Duodenal mucosa (tissue), 2 donors: ENCODE data around the gene MYO18B.
"Not testable (repeated sequence)": the region's sequence is repeated elsewhere in the genome, so short reads cannot be mapped to it uniquely, and the experiment has no call there.

ENCODE experiments used
- H3K27ac ChIP-seq: one replicate; pipeline ENCODE4 v1.7.0; 2013; ENCODE audit warnings: low read depth, low read length
- H3K27me3 ChIP-seq, 2 donors: one replicate each; pipeline ENCODE4 v1.7.0; 2013; ENCODE audit warnings: low read length in 2 of 2, control low read depth in 1 of 2; ENCODE audit not compliant: insufficient read depth in 2 of 2, control insufficient read depth in 1 of 2
- H3K36me3 ChIP-seq, 2 donors: one replicate each; pipeline ENCODE4 v1.7.0; 2013; ENCODE audit warnings: low read length in 2 of 2, control low read depth in 1 of 2; ENCODE audit not compliant: insufficient read depth in 2 of 2, control insufficient read depth in 1 of 2
- H3K4me1 ChIP-seq, 2 donors: one replicate each; pipeline ENCODE4 v1.7.0; 2013; ENCODE audit warnings: low read length in 2 of 2, control low read depth in 1 of 2; ENCODE audit not compliant: insufficient read depth in 2 of 2, control insufficient read depth in 1 of 2
- H3K4me3 ChIP-seq, 2 donors: one replicate each; pipeline ENCODE4 v1.7.0; 2013; ENCODE audit warnings: low read length in 2 of 2, low read depth in 1 of 2
- H3K9ac ChIP-seq, 2 donors: one replicate each; pipeline ENCODE4 v1.7.0; 2013; ENCODE audit warnings: low read length in 2 of 2, low read depth in 1 of 2
- H3K9me3 ChIP-seq, 2 donors: one replicate each; pipeline ENCODE4 v1.7.0; 2013; ENCODE audit warnings: low read length in 2 of 2, control low read depth in 1 of 2; ENCODE audit not compliant: control insufficient read depth in 1 of 2

MYO18B gene

DNA sequence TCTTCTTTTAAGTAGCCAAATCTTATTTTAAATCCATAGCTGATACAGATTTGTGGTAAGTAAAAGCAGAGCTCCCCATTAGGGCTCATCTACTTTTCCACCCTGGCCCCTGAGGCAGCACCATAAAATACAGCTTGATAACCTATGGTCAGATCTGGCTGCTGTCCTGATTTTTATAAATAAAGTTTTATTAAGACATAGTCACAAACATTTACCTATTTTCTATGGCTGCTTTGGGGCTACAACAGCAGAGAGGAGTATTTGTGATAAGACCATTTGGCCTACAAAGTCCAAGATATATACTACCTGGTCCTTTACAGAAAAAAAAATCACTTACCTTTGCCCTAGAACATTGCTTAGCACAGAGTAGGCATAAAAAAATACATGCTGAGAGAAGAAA lies 227.3 kb downstream of the MYO18B start:
- H3K27me3 ChIP-seq = no peaks in the 10 kb centered on the region
- no peak overlapping the region for H3K27ac ChIP-seq
- H3K36me3 ChIP-seq = no peaks in the 10 kb centered on the region
- H3K9me3 ChIP-seq = no peaks in the 10 kb centered on the region
- no peak overlapping the region for H3K9ac ChIP-seq
- H3K4me3 ChIP-seq = no peak overlapping the region
- no peaks in the 10 kb centered on the region for H3K4me1 ChIP-seq

DNA sequence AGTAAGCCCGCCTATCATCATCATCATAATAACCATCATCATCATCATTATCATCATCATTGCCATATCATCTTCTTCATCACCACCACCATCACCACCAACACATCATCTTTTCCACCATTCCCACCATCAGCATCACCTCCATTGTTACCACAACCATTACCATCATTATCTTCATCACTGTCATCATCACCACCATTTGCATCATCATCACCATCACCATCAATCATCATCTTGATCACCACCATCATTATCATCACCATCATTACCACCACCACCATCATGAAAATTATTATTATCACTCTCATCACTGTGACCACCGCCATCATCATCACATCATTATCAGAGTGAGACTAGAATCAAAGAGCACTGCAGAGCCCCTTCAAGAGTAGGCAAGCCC lies 227.9 kb downstream of the MYO18B start:
- Histone ChIP-seq H3K36me3 (no peaks in the 10 kb centered on the region), H3K27me3 (no peaks in the 10 kb centered on the region), H3K4me3 (no peak overlapping the region), H3K9me3 (no peaks in the 10 kb centered on the region), H3K27ac (no peak overlapping the region), H3K4me1 (no peaks in the 10 kb centered on the region), H3K9ac (no peak overlapping the region)

DNA sequence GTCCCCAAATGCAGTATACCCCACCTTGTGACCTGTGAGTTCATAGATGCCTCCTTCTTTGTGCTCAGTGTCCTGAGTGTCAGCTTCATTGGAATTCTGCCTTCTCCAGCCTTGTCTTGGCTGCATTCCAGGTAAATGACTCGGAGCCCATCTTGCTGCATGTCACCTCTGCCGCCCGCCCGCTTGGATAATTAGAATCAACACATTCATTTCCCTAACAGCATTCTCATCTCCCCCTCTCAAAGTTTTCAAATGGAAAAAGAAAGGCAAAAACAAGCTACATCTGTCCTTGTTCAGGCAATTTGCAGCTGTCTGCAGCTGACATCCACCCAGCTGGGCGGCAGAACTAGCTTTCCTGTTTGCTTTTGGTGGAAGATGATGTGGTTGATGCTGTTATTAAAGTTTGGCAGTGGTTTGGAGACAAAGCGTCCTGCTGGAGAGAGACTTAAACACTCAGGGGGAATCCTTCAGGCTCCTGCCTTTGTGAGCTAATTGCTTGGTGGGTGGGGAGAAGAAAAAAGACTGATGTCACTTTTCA lies 228.5 kb downstream of the MYO18B start:
- Histone ChIP-seq H3K9me3 (no peaks in the 10 kb centered on the region), H3K9ac (no peak overlapping the region), H3K36me3 (no peaks in the 10 kb centered on the region), H3K4me1 (no peaks in the 10 kb centered on the region), H3K27me3 (no peaks in the 10 kb centered on the region), H3K27ac (no peak overlapping the region), H3K4me3 (no peak overlapping the region)

DNA sequence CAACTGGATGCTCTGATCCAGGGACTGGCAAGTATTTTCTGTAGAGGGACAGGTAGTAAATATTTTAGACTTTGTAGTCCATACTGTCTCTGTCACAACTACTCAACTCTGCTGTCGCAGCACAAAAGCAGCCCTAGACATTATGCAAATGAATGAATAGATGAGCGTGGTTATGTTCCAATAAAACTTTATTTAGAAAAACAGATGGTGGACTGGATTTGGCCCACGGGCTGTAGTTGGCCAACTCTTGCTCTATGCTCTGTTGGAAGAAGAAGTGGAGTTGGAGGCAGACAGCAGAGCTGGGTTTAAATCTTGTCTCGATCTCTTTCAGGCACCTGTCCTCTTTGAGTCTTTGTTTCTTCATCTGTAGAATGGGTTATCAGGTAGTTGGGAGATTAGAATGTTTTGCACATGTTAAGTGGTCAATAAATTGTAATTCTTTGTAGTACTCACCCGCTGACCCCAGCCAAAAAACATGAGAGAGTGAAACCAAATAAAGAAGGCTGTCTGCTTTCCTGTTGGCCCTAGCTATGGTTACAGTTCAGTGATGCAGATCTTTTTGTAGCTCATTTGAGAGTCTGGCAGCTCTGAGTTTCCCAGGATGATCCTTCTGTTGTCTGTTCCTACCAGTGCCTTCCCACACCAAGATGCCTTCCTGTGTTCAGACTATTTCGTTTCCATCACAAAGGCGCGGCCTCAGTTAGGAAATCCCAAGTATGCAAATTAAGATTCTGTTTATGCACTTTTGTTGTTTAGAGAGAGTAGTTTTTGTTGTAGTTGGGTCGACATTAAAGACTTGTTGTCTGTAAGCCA lies 229.2 kb downstream of the MYO18B start:
- Histone ChIP-seq H3K9ac (no peak overlapping the region), H3K27me3 (no peaks in the 10 kb centered on the region), H3K4me1 (no peaks in the 10 kb centered on the region), H3K9me3 (no peaks in the 10 kb centered on the region), H3K36me3 (no peaks in the 10 kb centered on the region), H3K27ac (no peak overlapping the region), H3K4me3 (no peak overlapping the region)

DNA sequence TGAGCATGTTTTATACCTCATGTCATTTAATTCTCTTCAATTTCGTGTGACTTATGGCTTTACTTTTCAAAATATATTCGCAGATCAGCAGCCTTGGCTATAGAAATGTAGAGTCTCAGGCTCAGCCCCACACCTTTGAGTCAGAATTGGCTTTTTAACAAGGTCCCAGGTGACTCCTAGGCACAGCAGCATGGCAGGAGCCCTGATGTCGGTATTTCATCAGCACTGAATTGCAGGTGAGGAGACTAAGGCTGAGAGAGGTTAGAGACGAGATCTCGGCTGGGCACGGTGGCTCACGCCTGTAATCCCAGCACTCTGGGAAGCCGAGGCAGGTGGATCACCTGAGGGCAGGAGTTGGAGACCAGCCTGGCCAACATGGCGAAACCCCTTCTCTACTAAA lies 230.4 kb downstream of the MYO18B start:
- no peak overlapping the region for H3K27ac ChIP-seq
- no peaks in the 10 kb centered on the region for H3K4me1 ChIP-seq
- H3K9ac ChIP-seq = no peak overlapping the region
- no peak overlapping the region for H3K4me3 ChIP-seq
- H3K36me3 ChIP-seq = no peaks in the 10 kb centered on the region
- no peaks in the 10 kb centered on the region for H3K9me3 ChIP-seq
- H3K27me3 ChIP-seq = no peaks in the 10 kb centered on the region

DNA sequence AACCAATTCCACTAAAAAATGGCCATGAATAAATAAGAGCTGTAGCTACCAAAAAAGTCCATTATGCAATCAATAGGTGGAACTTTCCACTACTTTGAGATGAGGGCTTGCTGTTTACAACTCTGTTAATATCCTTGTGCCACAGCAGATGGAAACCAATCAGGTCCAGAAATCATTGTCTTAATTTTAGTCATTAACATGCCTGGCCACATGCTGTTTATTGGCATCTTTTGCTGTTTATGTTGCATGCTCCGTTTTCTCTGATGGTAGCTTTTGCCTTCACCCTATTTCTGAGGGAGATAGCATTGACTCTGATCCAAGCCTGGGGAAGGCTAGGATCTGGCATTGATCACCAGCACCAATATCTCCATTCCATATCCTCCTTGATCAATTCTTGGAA lies 234.4 kb downstream of the MYO18B start:
- H3K9ac ChIP-seq = no peak overlapping the region
- no peaks in the 10 kb centered on the region for H3K36me3 ChIP-seq
- H3K9me3 ChIP-seq = no peaks in the 10 kb centered on the region
- no peak overlapping the region for H3K27ac ChIP-seq
- no peak overlapping the region for H3K4me3 ChIP-seq
- H3K4me1 ChIP-seq = no peaks in the 10 kb centered on the region
- H3K27me3 ChIP-seq = no peaks in the 10 kb centered on the region

DNA sequence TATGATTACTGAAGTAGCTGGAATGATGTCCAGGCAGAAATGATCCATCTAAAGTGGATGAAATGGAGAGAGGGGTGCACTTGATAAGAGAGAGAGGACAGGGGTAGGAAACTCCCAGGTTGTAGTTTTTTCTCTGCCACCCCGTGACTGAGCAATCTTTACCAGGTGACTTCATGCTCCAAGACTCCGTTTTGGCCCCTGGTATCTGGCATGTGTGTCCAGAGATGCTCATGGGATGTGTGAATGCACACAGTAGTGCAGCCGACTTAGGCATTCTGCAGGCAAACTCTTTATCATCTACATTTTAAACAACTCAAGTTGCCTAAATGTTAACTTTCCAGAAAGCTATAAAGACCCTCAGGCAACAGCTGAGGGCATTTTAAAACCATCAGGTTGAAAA lies 238.0 kb downstream of the MYO18B start:
- Histone ChIP-seq H3K9ac (no peak overlapping the region), H3K9me3 (no peaks in the 10 kb centered on the region), H3K27ac (no peak overlapping the region), H3K4me3 (no peak overlapping the region), H3K27me3 (no peaks in the 10 kb centered on the region), H3K4me1 (no peaks in the 10 kb centered on the region), H3K36me3 (no peaks in the 10 kb centered on the region)

DNA sequence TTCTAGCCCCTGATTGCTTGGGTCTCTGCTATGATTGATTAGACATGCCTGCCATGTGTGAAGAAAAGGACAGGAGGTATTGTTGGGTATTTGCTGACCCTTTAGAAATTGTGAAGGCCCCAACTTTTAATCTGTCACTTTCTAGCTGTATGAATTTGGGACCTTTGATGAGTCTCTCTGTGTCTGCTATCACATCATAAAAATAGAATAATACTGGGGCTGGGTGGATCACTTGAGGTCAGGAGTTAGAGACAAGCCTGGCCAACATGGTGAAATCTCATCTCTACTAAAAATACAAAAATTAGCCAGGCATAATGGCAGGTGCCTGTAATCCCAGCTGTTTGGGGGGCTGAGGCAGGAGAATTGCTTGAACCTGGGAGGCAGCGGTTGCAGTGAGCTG lies 242.9 kb downstream of the MYO18B start:
- not testable (repeated sequence) for H3K36me3 ChIP-seq, H3K9ac ChIP-seq, H3K27me3 ChIP-seq, H3K9me3 ChIP-seq, H3K4me3 ChIP-seq, H3K27ac ChIP-seq, H3K4me1 ChIP-seq

DNA sequence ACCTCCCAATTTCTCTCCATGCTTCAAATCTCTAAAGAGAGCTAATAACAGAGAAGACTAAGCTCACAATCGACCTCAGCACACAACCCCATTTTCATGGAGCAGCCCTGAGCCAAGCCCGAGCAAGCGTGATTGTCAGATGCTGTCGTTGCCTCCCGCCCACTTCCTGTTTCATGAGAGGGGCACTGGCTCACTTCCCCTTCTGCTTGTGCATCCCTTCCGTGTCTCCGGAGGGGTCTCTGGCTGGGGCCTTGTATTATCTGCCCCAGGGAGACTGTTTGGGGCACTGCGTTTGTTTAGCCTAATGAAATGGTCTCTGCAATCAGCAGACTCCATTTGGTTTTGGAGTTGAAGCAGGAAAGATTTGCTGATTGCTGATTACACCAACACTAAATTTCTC lies 246.0 kb downstream of the MYO18B start:
- no peaks in the 10 kb centered on the region for H3K36me3 ChIP-seq
- no peaks in the 10 kb centered on the region for H3K9me3 ChIP-seq
- no peaks in the 10 kb centered on the region for H3K27me3 ChIP-seq
- H3K27ac ChIP-seq = no peak overlapping the region
- no peak overlapping the region for H3K4me3 ChIP-seq
- H3K9ac ChIP-seq = no peak overlapping the region
- no peaks in the 10 kb centered on the region for H3K4me1 ChIP-seq

DNA sequence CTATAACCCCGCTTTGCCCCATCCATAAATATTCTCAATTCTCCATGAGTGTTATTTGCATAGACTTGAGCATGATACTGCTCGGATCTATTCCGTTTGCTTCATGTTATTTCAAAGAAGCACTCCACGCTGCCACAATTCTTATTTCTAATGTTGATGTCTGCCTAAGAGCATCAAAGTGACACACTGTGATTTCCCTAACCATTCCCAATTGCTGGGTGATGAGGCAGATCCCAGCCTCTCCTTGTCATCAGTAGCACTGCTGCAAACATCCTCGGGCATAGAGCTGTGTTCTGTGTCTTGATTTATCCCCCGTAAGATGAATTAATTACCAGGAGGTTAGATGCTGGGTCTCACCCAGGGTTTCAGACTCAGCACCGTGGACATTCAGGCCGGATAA lies 249.0 kb downstream of the MYO18B start:
- H3K27ac ChIP-seq = no peak overlapping the region
- no peaks in the 10 kb centered on the region for H3K4me1 ChIP-seq
- no peaks in the 10 kb centered on the region for H3K27me3 ChIP-seq
- no peak overlapping the region for H3K9ac ChIP-seq
- H3K9me3 ChIP-seq = no peaks in the 10 kb centered on the region
- H3K36me3 ChIP-seq = no peaks in the 10 kb centered on the region
- H3K4me3 ChIP-seq = no peak overlapping the region
